Stimulated activated CD4-positive, alpha-beta T cell treated with anti-CD3 and anti-CD28 coated beads, Interleukin-4, amount 100 ng/mL, for 24 hours (primary cell): ENCODE data around the gene THOC6.
"Not testable (repeated sequence)": the region's sequence is repeated elsewhere in the genome, so short reads cannot be mapped to it uniquely, and the experiment has no call there.

Experiments used
- DNase-seq: peaks from one replicate; pipeline ENCODE4 v3.0.0-alpha.2; 2020

Gene THOC6

DNA sequence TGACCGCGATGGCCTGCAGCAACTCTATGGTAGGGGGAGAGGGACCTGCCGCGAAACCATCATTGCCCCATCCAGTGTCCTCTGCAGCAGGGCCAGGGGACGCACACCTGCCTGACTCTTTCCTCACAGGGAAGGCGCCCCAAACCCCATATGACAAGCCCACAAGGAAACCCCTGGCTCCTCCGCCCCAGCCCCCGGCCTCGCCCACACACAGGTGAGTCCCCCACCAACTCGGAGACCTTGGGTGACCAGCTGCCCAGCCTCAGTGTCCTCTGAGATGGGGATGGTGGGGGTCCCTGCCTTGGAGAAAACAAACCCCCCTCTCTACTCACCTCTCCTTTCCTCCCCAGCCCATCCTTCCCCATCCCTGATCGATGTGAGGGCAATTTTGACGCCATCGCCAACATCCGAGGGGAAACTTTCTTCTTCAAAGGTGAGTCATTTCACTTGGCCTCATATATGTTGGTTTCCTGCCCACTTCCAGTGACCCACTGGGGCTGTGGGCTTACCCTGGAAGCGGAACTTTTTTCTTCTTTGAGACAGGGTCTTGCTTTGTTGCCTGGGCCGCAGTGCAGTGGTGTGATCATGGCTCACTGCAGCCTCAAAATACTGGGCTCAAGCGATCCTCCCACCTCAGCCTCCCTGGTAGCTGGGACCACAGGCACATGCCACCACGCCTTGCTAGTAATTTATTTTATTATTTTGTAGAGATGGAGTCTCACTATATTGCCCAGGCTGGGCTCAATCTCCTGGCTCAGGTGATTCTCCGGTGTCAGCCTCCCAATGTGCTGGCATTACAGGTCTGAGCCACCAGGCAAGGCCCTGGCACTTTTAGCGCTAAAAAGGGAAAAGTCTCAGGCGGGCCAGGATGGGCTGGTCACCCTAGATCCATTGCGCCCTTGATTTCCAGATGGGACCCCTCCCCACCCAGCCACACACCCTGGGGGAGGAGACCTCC, 33.6 kb downstream of the THOC6 start:
- no peak for DNase-seq

DNA sequence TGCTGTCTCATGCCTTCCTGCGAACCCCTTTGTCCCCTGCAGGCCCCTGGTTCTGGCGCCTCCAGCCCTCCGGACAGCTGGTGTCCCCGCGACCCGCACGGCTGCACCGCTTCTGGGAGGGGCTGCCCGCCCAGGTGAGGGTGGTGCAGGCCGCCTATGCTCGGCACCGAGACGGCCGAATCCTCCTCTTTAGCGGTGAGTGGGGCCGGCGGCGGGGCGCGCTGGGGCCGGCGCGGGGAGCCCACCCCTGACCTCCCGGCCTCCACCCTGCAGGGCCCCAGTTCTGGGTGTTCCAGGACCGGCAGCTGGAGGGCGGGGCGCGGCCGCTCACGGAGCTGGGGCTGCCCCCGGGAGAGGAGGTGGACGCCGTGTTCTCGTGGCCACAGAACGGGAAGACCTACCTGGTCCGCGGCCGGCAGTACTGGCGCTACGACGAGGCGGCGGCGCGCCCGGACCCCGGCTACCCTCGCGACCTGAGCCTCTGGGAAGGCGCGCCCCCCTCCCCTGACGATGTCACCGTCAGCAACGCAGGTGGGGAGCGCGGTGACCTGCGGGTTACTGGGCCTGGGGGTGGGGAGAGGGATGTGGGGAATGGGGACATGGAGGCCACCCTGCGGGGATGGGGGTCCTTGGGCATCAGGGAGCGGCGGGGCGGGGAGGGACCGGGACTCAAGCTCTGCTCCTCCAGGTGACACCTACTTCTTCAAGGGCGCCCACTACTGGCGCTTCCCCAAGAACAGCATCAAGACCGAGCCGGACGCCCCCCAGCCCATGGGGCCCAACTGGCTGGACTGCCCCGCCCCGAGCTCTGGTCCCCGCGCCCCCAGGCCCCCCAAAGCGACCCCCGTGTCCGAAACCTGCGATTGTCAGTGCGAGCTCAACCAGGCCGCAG, 34.5 kb downstream of the THOC6 start:
- DNase-seq = peak; percentile 52

DNA sequence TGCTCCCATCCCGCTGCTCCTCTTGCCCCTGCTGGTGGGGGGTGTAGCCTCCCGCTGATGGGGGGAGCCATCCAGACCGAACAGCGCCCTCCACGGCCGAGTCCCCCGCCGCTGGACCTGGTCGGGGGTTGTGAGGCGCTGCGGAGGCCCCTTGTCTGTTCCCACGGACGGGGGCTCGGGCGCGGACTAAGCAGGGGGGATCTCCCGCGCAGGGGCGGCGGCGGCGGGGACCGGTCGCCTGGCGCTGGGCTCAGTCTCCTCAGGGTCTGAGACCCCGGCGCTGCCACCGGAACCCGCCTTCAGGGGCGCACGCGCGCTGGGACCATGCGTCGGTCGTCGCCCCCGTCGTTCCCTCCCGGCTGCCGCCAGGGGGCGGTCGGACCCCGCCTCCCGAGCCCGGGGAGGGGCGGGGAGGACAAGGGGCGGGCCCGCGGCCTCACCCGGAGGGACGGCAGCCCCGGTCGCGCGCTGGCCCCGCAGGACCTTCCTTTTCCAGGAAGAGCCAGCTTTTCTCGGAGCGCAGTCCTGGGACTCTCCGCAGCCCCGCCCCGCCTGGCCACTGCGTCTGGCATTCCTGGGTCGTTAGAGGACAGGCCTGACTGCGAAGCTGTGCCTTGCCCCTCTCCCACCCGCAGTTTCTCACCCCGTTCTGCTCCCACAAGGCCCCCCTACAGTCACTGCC, 35.3 kb downstream of the THOC6 start:
- DNase-seq = peak; percentile 86

DNA sequence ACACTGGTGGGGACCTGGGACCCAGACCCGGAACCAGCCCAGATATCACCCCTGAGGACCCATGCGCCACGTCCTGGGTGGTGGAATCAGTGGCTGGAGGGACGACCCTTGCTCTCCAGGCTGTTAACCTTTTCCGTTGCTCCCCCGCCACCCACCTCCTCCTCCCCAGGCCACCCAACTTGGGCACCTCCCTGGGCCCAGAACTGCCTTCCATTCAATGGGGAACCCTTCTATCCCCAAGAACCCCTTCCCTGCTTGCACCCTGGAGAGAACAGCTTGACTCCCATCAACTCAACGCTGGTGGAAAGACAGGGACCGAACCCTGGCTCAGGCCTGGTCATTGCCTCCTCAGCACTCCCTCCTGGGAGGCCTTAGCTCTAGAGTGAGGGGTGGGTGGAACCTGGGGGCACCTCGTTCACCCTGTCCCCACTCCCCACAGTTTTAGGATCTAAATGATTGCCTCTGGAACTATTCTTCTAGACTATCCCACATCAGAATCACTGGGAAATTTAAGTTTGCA, 35.9 kb downstream of the THOC6 start:
- no peak for DNase-seq

DNA sequence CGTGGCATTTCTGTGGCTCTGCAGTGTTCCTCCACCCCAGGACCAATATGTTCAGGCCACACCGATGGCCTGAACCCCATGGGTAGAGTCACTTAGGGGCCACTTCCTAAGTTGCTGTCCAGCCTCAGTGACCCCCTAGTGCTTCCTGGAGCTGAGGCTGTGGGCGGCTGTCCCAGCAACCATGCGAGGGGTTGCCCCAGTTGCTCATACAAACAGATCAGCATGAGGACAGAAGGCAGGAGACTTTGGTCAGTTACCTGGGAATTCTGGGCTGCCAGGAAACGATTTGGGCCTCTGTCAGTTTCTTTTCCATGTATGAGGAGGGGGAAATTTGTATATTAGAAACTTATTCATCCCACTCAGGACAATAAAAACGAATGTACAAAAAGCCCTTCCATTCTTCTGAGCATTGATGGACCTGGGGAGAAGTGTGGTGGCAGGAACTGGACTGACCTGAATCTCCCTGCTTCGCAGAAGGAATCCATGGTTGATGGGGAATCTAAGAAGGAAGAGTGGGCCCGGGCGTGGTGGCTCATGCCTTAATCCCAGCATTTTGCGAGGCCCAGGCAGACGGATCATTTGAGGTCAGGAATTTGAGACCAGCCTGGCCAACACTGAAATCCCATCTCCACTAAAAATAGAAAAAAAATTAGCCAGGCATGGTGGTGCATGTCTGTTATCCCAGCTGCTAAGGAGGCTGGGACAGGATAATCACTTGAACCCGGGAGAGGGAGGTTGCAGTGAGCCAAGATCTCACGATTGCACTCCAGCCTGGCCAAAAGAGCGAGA, 36.7 kb downstream of the THOC6 start:
- no peak for DNase-seq

DNA sequence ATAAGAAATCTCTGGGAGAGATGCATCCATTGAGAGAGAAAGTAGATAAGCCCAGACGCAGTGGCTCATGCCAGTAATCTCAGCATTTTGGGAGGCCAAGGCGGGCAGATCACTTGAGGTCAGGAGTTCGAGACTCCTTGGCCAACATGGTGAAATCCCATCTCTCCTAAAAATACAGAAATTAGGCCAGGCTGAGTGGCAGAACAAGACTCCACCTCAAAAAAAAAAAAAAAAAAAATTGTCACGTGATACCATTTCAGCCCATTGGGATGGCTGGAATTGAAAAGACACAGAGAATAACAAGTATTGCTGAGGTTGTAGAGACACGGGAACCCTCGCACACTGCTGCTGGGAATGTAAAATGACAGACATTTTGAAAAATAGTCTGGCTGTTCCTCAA, 38.7 kb downstream of the THOC6 start:
- no peak for DNase-seq

DNA sequence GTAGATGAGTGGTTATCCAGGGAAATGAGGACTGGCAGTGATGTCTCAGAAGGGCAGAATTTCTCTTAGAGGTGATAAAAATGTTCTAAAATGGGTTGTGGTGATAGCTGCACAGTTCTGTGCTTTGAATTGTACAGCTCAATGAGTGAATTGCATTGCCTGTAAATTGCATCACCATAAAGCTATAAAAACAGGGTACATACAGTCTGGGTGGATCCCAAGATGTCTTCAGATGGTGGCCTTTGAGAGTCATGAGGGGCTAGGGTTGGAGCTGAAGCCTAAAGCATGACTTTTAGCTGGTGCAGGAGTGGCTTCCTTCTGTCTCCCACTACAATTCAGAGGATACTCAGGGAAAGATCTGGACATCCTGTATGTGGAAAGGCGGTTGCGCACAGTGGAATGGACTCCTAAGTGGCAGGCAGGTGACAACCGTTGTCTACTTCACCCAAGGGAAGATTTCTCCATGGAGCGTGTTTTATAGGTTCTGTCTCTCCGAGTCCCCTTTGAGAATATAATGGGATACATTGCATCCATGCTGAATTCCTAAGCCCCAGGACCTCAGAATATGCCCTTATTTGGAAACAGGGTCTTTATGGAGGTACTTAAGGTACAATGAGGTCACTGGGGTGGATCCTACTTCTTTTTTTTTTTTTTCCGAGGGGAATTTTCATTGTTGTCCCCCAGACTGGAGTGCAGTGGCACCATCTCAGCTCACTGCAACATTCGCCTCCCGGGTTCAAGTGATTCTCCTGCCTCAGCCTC, 40.0 kb downstream of the THOC6 start:
- no peak for DNase-seq

DNA sequence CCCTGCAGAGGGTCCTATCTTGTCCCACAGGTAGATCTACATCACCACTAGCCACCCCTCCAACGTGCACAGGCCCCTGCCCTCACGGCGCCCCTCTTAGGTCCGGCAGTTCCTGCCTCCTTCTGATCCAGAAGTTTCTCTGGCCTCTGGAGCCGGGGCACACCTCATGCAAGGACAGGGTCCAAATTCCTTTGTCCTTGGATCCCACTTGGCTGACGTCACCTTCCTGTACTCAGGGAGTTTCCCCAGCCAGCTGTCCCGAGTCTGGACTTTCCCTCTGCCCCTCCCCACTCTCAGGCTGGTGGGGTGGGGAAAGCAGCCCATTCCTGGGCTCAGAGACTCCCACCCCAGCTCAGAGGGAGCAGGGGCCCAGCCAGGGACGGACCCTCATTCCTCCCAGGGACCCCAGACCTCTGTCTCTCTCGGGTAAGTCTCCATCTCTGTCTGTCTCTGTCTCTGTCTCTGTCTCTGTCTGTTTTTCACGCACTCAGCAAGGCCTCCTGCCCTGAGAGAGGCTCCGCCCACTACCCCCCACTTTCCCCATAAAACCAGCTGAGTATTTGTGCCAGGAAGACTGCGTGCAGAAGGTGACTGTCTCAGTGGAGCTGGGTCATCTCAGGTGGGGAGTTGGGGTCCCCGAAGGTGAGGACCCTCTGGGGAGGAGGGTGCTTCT, 41.4 kb downstream of the THOC6 start, which contains the start of gene IL32:
Gene IL32 (plus strand): TSS at position 572 of the 673 bp plus-strand sequence. CDS start 172 bp downstream, outside the sequence.
- peak; percentile 77 for DNase-seq

DNA sequence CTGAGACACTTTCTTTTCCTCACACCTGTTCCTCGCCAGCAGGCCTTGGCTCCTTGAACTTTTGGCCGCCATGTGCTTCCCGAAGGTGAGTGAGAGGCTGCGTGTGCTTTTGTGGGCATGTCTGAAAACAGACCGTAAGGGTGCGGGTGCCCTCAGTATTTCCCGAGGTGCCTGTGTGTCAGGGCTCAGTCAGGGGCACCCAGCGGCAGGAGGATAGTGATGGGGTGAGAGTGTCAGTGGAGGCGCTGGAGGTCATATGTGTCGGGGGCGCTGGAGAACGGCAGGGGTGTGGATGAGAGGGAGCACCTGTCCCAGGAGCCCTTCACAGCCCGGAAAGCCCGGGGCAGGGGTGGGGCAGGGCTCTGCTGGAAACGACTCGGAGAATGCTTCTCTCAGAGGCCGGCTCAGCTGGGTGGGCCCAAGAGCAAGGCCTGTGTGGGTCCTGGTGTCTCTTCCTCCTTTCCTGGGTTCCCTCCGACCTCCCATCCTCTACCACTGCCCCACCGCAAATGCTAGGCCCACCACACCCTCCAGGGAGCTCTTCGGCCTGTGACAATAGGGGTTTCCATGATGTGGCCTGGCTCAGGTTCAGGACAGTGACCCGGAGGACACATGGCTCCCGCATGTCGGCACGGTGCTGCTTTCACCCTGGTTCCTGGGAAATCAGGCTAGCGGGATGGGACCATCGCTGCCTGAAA, 42.1 kb downstream of the THOC6 start:
- peak; percentile 44 for DNase-seq

DNA sequence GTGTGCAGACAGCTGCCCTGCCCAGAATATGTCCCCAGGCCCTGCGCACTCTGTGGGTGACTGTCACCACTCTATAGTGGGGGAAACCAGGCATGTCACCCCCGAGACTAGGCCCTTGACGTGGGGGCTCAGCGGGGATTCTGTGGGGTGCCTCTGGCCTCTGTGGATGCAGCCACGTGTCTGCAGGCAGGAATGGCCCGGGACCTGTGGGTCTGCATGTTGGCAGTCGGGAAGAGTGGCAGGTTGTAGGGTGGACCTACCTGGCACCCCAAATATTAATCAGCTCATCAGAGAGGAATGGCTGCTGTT, 42.6 kb downstream of the THOC6 start:
- DNase-seq = no peak

DNA sequence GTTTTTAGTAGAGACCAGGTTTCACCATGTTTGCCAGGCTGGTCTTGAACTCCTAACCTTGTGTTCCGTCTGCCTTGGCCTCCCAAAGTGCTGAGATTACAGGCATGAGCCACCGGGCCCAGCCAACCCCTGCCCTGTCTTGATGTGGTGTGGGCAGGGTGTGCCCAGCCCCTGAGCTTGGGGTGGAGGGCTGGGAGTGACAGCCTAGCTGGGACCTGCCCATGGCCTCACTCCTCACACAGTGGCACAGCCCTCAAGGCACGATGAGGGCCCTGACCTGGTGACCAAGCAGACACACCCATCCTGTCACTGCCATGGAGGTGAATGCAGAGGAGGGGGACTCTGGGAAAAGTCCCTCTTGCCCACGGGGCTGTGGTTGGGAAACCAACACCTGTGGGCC, 44.7 kb downstream of the THOC6 start:
- no peak for DNase-seq

DNA sequence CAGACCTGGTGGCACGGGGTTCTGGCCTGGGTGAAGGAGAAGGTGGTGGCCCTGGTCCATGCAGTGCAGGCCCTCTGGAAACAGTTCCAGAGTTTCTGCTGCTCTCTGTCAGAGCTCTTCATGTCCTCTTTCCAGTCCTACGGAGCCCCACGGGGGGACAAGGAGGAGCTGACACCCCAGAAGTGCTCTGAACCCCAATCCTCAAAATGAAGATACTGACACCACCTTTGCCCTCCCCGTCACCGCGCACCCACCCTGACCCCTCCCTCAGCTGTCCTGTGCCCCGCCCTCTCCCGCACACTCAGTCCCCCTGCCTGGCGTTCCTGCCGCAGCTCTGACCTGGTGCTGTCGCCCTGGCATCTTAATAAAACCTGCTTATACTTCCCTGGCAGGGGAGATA, 45.3 kb downstream of the THOC6 start:
- DNase-seq = not testable (repeated sequence)

DNA sequence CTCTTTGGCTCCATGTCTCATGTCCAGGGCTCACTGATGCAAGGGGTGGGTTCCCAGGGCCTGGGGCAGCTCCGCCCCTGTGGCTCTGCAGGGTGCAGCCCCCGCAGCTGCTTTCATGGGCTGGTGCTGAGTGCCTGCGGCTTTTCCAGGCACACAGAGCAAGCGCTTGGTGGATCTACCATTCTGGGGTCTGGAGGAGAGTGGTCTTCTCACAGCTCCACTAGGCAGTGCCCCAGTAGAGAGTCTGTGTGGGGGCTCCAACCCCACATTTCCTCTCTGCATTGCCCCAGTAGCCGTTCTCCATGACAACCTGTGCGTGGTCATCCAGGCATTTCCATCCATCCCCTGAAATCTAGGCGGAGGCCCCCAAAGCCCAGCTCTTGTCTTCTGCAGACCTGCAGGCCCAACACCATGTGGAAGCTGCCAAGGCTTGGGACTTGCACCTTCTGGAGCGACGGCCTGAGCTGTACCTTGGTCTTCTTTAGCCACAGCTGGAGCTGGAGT, 46.8 kb downstream of the THOC6 start:
- DNase-seq = no peak

DNA sequence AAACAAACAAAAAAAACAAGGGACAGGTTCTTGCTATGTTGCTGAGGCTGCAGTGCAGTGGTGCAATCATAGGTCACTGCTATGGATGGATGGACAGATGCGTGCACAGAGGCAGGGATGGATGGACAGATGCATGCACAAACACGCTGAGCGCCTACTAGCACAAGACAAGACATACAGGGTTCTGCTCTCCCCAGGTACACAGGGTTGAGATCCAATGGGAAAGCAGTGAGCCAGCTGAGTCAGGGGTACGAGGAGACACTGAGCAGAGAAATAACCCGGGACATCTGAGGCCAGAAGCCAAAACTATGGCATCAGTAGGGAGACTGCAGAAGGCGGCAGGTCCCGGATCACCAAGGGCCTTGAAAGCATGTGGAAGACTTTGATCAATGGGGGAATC, 47.8 kb downstream of the THOC6 start:
- no peak for DNase-seq

DNA sequence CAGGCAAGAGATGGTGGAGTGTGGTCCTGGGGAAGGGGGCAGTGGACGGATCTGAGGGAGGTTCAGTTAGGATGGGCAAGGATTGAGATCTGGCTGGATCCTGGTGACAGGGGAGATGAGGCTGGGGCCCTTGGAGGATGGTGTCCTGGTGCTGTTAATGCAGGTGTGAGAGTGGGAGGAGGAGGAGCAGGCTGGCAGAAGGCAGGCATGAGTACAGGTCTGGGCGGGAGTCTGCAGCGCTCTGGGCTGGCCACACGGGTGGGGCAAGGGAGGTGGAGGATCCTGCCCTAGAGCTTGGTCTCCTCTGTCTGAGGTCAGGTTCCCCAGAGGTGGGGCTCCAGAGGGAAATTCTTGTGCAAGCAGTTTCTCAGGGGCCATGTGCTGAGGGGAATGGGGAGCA, 48.3 kb downstream of the THOC6 start:
- not testable (repeated sequence) for DNase-seq

DNA sequence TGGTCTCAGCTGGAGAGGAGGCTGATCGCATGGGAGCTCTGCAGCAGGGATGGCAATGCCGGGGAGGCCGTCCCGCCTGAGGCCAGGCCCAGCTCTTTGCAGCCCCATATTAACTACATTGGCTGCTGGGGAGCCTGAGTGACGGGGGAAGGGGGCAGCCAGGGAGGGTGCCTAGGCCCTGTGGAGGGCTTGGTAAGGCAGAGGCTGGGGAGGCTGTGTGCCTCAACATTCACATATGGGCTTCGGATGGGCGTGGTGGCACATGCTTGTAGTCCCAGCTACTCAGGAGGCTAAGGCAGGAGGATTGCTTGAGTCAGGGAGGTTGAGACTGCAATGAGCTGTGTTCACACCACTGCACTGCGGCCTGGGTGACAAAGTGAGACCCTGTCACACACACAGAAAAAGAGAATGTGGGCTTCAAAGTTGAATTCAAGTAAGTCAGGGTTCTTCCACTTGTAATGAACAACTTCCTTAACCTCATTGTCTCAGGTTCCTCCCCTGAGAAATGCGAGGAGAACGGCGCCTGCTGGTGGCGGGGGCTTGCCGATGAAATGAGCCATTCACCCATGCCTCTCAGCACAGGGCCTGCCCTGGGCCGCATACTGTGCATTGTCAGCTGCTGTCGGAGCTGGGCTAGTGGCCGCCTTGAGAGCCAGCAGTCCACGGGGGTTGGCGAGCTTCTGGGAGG, 48.9 kb downstream of the THOC6 start:
- not testable (repeated sequence) for DNase-seq

DNA sequence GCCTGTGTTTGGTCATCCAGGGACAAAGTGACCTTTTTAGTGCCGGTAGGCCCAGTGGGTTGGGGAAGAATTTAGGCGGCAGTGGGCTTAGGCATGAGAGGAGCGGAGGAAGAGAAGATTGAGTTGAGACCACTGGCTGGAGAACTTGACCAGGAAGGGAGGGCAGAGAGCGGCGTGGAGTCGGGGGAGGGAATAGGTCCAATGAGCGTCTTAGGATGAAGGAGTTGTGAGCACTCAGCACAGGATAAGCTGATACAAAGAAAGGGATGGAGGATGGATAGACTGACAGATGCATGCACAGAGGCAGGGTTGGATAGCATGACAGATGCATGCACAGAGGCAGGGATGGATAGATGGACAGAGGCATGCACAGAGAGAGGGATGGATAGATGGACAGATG, 49.6 kb downstream of the THOC6 start:
- no peak for DNase-seq

DNA sequence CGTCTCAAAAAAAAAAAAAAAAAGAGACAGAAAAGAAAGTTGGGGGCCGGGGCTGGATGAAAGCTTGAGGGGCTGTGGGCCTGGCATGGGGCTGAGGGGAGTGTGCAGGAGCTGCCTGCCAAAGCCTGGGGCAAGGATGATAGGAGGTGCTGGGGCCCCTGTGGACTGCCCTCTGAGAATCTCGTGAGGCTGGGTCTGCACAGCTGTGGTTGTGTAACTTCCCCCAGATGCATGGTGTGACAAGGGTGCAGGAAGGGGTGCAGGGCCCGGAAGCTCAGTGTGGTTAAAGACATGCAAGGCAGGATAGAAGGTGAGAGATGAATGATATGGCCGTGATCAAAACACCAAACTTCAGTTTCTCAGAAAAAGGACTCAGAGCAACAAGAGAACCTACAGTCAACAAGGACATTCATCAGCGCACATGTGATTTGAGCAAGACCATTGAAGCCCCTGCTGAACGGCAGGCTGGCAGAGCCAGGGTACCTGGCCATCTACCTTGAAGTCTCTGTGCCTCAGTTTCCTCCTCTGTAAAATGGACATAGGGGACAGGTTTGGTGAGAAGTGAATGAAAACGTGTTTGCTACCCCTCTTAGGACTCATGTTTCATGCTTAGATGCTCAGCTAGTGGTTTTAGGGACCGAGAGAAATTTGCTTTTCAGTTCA, 51.2 kb downstream of the THOC6 start:
- DNase-seq = peak; percentile 77

DNA sequence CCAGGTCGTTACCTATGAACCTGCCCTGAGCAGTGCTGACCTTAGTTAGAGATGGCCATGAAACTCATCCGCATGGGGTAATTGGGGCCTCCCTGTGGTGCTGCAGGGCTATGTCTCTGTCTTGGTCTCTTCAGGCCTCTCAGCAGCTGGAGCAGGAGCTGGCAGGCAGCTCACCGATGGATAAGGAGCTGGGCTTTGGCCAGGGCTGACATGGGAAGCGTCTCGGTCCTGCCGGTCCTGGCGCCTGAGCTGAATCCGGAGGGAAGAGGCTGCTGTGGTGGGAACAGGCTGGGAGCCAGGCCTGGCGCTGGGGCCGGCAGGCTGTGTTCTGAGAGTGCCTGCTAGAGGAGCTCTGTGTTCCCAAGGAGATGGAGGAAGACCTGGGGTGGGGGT, 51.7 kb downstream of the THOC6 start:
- DNase-seq = no peak
